Testis (tissue), 3 donors: ENCODE measurements around the gene ITCH. TPM values are rescaled to one million over a fixed set of nuclear protein-coding genes. Genes with fewer than 3 reads are reported as not detected.

Experiments used
- DNase-seq: peaks from one replicate; pipeline ENCODE4 v3.0.0-alpha.2; 2019
- H3K27ac ChIP-seq, 2 donors: fragments of 200-600 bp; sonication (generic); one replicate each; pipeline ENCODE4 v1.5.1; 2019
- H3K27me3 ChIP-seq: fragments of 200-600 bp; sonication (generic); one replicate; pipeline ENCODE4 v1.5.1; 2019
- H3K36me3 ChIP-seq: fragments of 200-600 bp; sonication (generic); one replicate; pipeline ENCODE4 v1.5.1; 2017; ENCODE audit warnings: low read depth; ENCODE audit errors: missing control alignments
- H3K4me1 ChIP-seq: fragments of 200-600 bp; sonication (generic); one replicate; pipeline ENCODE4 v1.5.1; 2019
- H3K4me3 ChIP-seq, 2 donors: fragments of 200-600 bp; sonication (generic); one replicate each; pipeline ENCODE4 v1.5.1; 2017 to 2019
- H3K9me3 ChIP-seq: fragments of 200-600 bp; sonication (generic); one replicate; pipeline ENCODE4 v1.5.1; 2017
- CTCF ChIP-seq, 3 experiments: fragments of 450-650 bp in 2 of 3; fragments of 200-600 bp in 1 of 3; sonication (generic) in 1 of 3; IDR thresholded peaks; one replicate each; pipeline ENCODE4 v1.5.1; 2016 to 2019; ENCODE audit warnings: antibody characterized with exemption in 3 of 3, mild to moderate bottlenecking in 2 of 3, moderate library complexity in 1 of 3
- POLR2A ChIP-seq: fragments of 450-650 bp; IDR thresholded peaks from one replicate; pipeline ENCODE4 v1.6.1; 2017; ENCODE audit warnings: antibody characterized with exemption, mild to moderate bottlenecking, moderate library complexity
- WGBS, 2 donors: methylation state at CpG; one replicate each; pipeline ENCODE4 v1.1.5; 2018; 5-methylcytosine and 5-hydroxymethylcytosine counted together
- intact Hi-C: fragments of 100-400 bp; cut with DNase I; formaldehyde crosslinking; loops from one replicate; pipeline ENCODE4 v1.15.1; 2023; ENCODE audit warnings: low total_unique reads
- polyA plus RNA-seq: library from polyadenylated mRNA; stranded (reverse); fragments of 350-450 nt; fragmentation: Illumina TruSeq; extraction: RNeasy Lipid Tissue Mini Kit (QIAGEN cat#74804); gene quantifications from one replicate; pipeline ENCODE4 v1.2.3, GENCODE V29; 2014; ENCODE audit warnings: low read depth, low replicate concordance; ENCODE audit not compliant: insufficient read depth
- total RNA-seq, 2 donors: library from RNA; depleted of rRNA; stranded (reverse); fragments of >200 nt; gene quantifications; one replicate each; pipeline ENCODE4 v1.2.3, GENCODE V29; 2016

Gene ITCH
- total and polyA plus RNA-seq, 3 donors from 2014 or later = 75.4 to 107 (median 88.1) TPM

GRCh38 chr20:34370062-34370461, 7.0 kb downstream of the ITCH start:
- H3K9me3 ChIP-seq = no peaks in the 10 kb centered on the region
- no peaks in the 10 kb centered on the region for H3K27me3 ChIP-seq
- no peak overlapping the region for H3K27ac ChIP-seq
- H3K4me1 ChIP-seq = peaks cover 15% of the 10 kb centered on the region
- intact Hi-C loops = no loop called here
- TF ChIP-seq CTCF (IDR thresholded peaks at IDR 0.05) (no peak), POLR2A (no peak)
- H3K4me3 ChIP-seq = no peak overlapping the region
- H3K36me3 ChIP-seq = no peaks in the 10 kb centered on the region
- no peak for DNase-seq
- WGBS, 2 donors = 93 to 95% methylated on average over 6 of the region's 6 CpGs

- no peak for DNase-seq
- intact Hi-C loops = no loop called here
- Histone ChIP-seq H3K4me1 (peaks cover 6% of the 10 kb centered on the region), H3K9me3 (no peaks in the 10 kb centered on the region), H3K4me3 (no peak overlapping the region), H3K27me3 (no peaks in the 10 kb centered on the region), H3K36me3 (no peaks in the 10 kb centered on the region), H3K27ac (no peak overlapping the region)
- TF ChIP-seq POLR2A (no peak), CTCF (IDR thresholded peaks at IDR 0.05) (no peak)
- 80 to 84% methylated on average over 4 of the region's 4 CpGs for WGBS, 2 donors
Observed at GRCh38 chr20:34373445-34373844, 10.4 kb downstream of the ITCH start.

- TF ChIP-seq CTCF (IDR thresholded peaks at IDR 0.05) (no peak), POLR2A (no peak)
- Histone ChIP-seq H3K4me1 (peaks cover 6% of the 10 kb centered on the region), H3K27ac (no peak overlapping the region), H3K9me3 (no peaks in the 10 kb centered on the region), H3K27me3 (no peaks in the 10 kb centered on the region), H3K4me3 (no peak overlapping the region), H3K36me3 (no peaks in the 10 kb centered on the region)
- WGBS, 2 donors = 39 to 62% methylated on average over 1 of the region's 1 CpG
- DNase-seq = no peak
- intact Hi-C loops = no loop called here
Observed at GRCh38 chr20:34374209-34374760, 11.2 kb downstream of the ITCH start.

GRCh38 chr20:34375977-34376430, 12.9 kb downstream of the ITCH start:
- Histone ChIP-seq H3K36me3 (no peaks in the 10 kb centered on the region), H3K4me1 (peaks cover 6% of the 10 kb centered on the region), H3K27me3 (no peaks in the 10 kb centered on the region), H3K27ac (no peak overlapping the region), H3K4me3 (no peak overlapping the region), H3K9me3 (no peaks in the 10 kb centered on the region)
- WGBS, 2 donors = 64 to 67% methylated on average over 5 of the region's 5 CpGs
- intact Hi-C loops = no loop called here
- no peak for DNase-seq
- TF ChIP-seq CTCF (IDR thresholded peaks at IDR 0.05) = no peak
- no peak for TF ChIP-seq POLR2A
